Stimulated activated CD4-positive, alpha-beta T cell treated with anti-CD3 and anti-CD28 coated beads, Interleukin-1b, Interleukin-23, amount 100 ng/mL, for 24 hours (primary cell): ENCODE data around the gene SERPINB6.
A peak's percentile ranks its signal among the peaks of the same experiment; 100 is the strongest.

Experiments used
- DNase-seq, 4 experiments: peaks; one replicate each; pipeline ENCODE4 v3.0.0-alpha.2; 2020; ENCODE audit warnings: low read depth in 4 of 4, low spot score in 1 of 4

SERPINB6 gene

GRCh38 chr6:2999618-3000557 is 28.5 kb upstream of the SERPINB6 start, which contains the start of gene NQO2:
Gene NQO2 (plus strand): TSS chr6:2999894. CDS start chr6:3006553, 6,659 bp downstream.
- peak; percentile 73 to 89 (median 86) for DNase-seq

- peak in 2 of 4 experiments; percentile 29 to 36 for DNase-seq
These were observed 27.7 kb upstream of the SERPINB6 start for GRCh38 chr6:2998998-2999617.

- peak in 2 of 4 experiments; percentile 17 to 24 for DNase-seq
These were observed 27.1 kb upstream of the SERPINB6 start for GRCh38 chr6:2998249-2998997.

- no peak for DNase-seq
These were observed 22.5 kb upstream of the SERPINB6 start for GRCh38 chr6:2993755-2994317.

- no peak for DNase-seq
These were observed 21.1 kb upstream of the SERPINB6 start for GRCh38 chr6:2992330-2992979.

- DNase-seq = no peak
These were observed 19.7 kb upstream of the SERPINB6 start for GRCh38 chr6:2990932-2991506.

GRCh38 chr6:2990248-2990931 is 19.0 kb upstream of the SERPINB6 start:
- DNase-seq = no peak

- DNase-seq = peak; percentile 33 to 60 (median 44)
These were observed 18.2 kb upstream of the SERPINB6 start for GRCh38 chr6:2989332-2990247.

GRCh38 chr6:2988426-2989331 is 17.3 kb upstream of the SERPINB6 start:
- DNase-seq = peak; percentile 49 to 71 (median 56)

- DNase-seq = no peak
These were observed 16.7 kb upstream of the SERPINB6 start for GRCh38 chr6:2988094-2988425.

GRCh38 chr6:2986722-2987221 is 15.4 kb upstream of the SERPINB6 start:
- DNase-seq = no peak

- no peak for DNase-seq
These were observed 13.5 kb upstream of the SERPINB6 start for GRCh38 chr6:2984738-2985406.

GRCh38 chr6:2982426-2983117 is 11.2 kb upstream of the SERPINB6 start:
- DNase-seq = no peak

- DNase-seq = no peak
These were observed 9.1 kb upstream of the SERPINB6 start for GRCh38 chr6:2980465-2980855.

GRCh38 chr6:2979819-2980464 is 8.6 kb upstream of the SERPINB6 start:
- DNase-seq = no peak

- no peak for DNase-seq
These were observed 7.6 kb upstream of the SERPINB6 start for GRCh38 chr6:2978923-2979322.
